Ishikawa (cell line): Measurements from ENCODE around the gene SKP1.

Experiments
- CEBPB ChIP-seq: IDR thresholded peaks from 2 replicates; pipeline ENCODE4 v1.6.1; 2012
- CREB1 ChIP-seq: IDR thresholded peaks from 2 replicates; pipeline ENCODE4 v1.6.1; 2012; ENCODE audit warnings: low read depth
- EGR1 ChIP-seq: IDR thresholded peaks from 2 replicates; pipeline ENCODE4 v1.6.1; 2012
- EP300 ChIP-seq: IDR thresholded peaks from 2 replicates; pipeline ENCODE4 v1.6.1; 2012; ENCODE audit warnings: borderline replicate concordance
- FOXM1 ChIP-seq: IDR thresholded peaks from 2 replicates; pipeline ENCODE4 v1.6.1; 2012; ENCODE audit warnings: low read depth, borderline replicate concordance
- MAX ChIP-seq: IDR thresholded peaks from 2 replicates; pipeline ENCODE4 v1.6.1; 2012
- NFIC ChIP-seq: IDR thresholded peaks from 2 replicates; pipeline ENCODE4 v1.6.1; 2012
- RAD21 ChIP-seq: IDR thresholded peaks from 2 replicates; pipeline ENCODE4 v1.6.1; 2012; ENCODE audit warnings: low read depth
- REST ChIP-seq: IDR thresholded peaks from 2 replicates; pipeline ENCODE4 v1.6.1; 2012; ENCODE audit warnings: low read depth, mild to moderate bottlenecking
- TAF1 ChIP-seq: IDR thresholded peaks from 2 replicates; pipeline ENCODE4 v1.6.1; 2012; ENCODE audit warnings: low read depth, mild to moderate bottlenecking
- TCF12 ChIP-seq: IDR thresholded peaks from 2 replicates; pipeline ENCODE4 v1.6.1; 2012; ENCODE audit warnings: low read depth
- TEAD4 ChIP-seq: IDR thresholded peaks from 2 replicates; pipeline ENCODE4 v1.6.1; 2012
- USF1 ChIP-seq: IDR thresholded peaks from 2 replicates; pipeline ENCODE4 v1.6.1; 2012
- YY1 ChIP-seq: IDR thresholded peaks from 2 replicates; pipeline ENCODE4 v1.6.1; 2012; ENCODE audit warnings: low read depth
- ZBTB7A ChIP-seq: IDR thresholded peaks from 2 replicates; pipeline ENCODE4 v1.6.1; 2012; ENCODE audit warnings: low read depth

Gene SKP1

GRCh38 chr5:134133995-134134541 lies 42.7 kb downstream of the SKP1 start:
- TF ChIP-seq REST (no peak), RAD21 (no peak), EP300 (no peak), ZBTB7A (no peak), CEBPB (no peak), MAX (no peak), YY1 (no peak), TEAD4 (no peak), USF1 (no peak), FOXM1 (no peak), CREB1 (no peak), TAF1 (no peak), TCF12 (no peak), EGR1 (no peak)

- TF ChIP-seq TEAD4 (no peak), CREB1 (no peak), TCF12 (no peak), EGR1 (no peak), ZBTB7A (no peak), RAD21 (no peak), MAX (no peak), NFIC (no peak), TAF1 (no peak), USF1 (no peak), FOXM1 (no peak), CEBPB (no peak), YY1 (no peak), REST (no peak), EP300 (no peak)
Observed at GRCh38 chr5:134133188-134133994, 43.4 kb downstream of the SKP1 start.

GRCh38 chr5:134132372-134133187 lies 44.2 kb downstream of the SKP1 start:
- no peak for TF ChIP-seq TAF1
- no peak for TF ChIP-seq FOXM1
- TF ChIP-seq EGR1 = no peak
- TF ChIP-seq MAX = no peak
- TF ChIP-seq TEAD4 = no peak

- no peak for TF ChIP-seq EGR1
- no peak for TF ChIP-seq REST
- no peak for TF ChIP-seq CEBPB
- no peak for TF ChIP-seq ZBTB7A
- no peak for TF ChIP-seq TEAD4
- TF ChIP-seq MAX = no peak
- no peak for TF ChIP-seq YY1
- TF ChIP-seq EP300 = no peak
- TF ChIP-seq FOXM1 = no peak
- TF ChIP-seq USF1 = no peak
Observed at GRCh38 chr5:134131578-134132350, 45.0 kb downstream of the SKP1 start.
